HUES6 (cell line): ENCODE results near the gene ZBED5.
"Not testable (repeated sequence)": the region's sequence is repeated elsewhere in the genome, so short reads cannot be mapped to it uniquely, and the experiment has no call there.

Source experiments
- H3K27ac ChIP-seq: 2 replicates; pipeline ENCODE4 v1.7.0; 2013; ENCODE audit warnings: low read depth, mild to moderate bottlenecking, low read length, inconsistent platforms
- H3K27me3 ChIP-seq: 2 replicates; pipeline ENCODE4 v1.6.1; 2013; ENCODE audit warnings: low read length; ENCODE audit not compliant: control insufficient read depth, insufficient read depth
- H3K36me3 ChIP-seq: 2 replicates; pipeline ENCODE4 v1.6.1; 2013; ENCODE audit warnings: low read length; ENCODE audit not compliant: control insufficient read depth, insufficient read depth
- H3K4me1 ChIP-seq: 2 replicates; pipeline ENCODE4 v1.6.1; 2013; ENCODE audit warnings: low read length; ENCODE audit not compliant: control insufficient read depth, insufficient read depth
- H3K4me3 ChIP-seq: 2 replicates; pipeline ENCODE4 v1.5.1; 2013; ENCODE audit warnings: low read depth, low read length
- H3K9ac ChIP-seq: one replicate; pipeline ENCODE4 v1.6.1; 2013; ENCODE audit warnings: mild to moderate bottlenecking, low read length
- H3K9me3 ChIP-seq: 2 replicates; pipeline ENCODE4 v1.6.1; 2013; ENCODE audit warnings: low read depth, low read length; ENCODE audit not compliant: control insufficient read depth, insufficient read depth

ZBED5 gene

GRCh38 chr11:10894666-10895065 lies 36.8 kb upstream of the ZBED5 start:
- Histone ChIP-seq H3K4me1 (peaks cover 6% of the 10 kb centered on the region; the same call in 1 of the 2 replicates), H3K27ac (no peak overlapping the region), H3K9me3 (no peaks in the 10 kb centered on the region), H3K36me3 (no peaks in the 10 kb centered on the region), H3K4me3 (no peak overlapping the region), H3K9ac (no peak overlapping the region), H3K27me3 (no peaks in the 10 kb centered on the region)

- no peak overlapping the region for H3K4me3 ChIP-seq
- no peaks in the 10 kb centered on the region for H3K9me3 ChIP-seq
- H3K4me1 ChIP-seq: no peaks in the 10 kb centered on the region
- H3K36me3 ChIP-seq: no peaks in the 10 kb centered on the region
- H3K27me3 ChIP-seq: no peaks in the 10 kb centered on the region
- H3K27ac ChIP-seq: no peak overlapping the region
- H3K9ac ChIP-seq: no peak overlapping the region
These were observed 35.9 kb upstream of the ZBED5 start for GRCh38 chr11:10893714-10894151.

GRCh38 chr11:10892250-10892649 lies 34.4 kb upstream of the ZBED5 start:
- Histone ChIP-seq H3K27me3 (no peaks in the 10 kb centered on the region), H3K4me1 (no peaks in the 10 kb centered on the region), H3K4me3 (no peak overlapping the region), H3K27ac (no peak overlapping the region), H3K36me3 (no peaks in the 10 kb centered on the region), H3K9me3 (no peaks in the 10 kb centered on the region), H3K9ac (no peak overlapping the region)

DNA sequence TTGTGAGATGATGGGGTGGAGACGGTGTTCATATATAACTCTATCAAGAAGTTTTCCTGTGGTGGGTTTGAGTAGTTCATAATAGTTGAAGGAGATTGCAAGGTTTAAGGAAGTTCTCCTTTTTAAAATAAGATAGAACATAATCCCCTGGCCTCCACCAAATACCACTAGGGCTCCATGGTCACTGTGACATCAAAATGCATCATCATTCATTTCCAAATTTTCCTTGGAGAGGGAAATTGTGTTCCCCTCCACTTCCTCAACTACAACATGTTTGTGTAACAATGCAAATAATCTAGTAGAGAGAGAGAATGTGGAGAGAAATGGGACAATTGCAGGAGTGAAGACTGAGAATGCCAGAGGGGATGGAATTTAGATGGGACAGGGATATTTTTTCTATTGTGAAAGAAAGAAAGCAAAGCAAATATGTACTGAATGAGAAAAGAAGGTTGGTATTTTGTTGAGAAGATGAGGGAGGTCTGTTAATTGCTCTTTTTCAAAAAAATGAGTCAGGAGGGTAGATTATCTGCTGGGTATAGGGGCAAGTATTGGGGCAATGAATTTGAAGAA lies 33.4 kb upstream of the ZBED5 start:
- Histone ChIP-seq H3K4me1 (no peaks in the 10 kb centered on the region), H3K4me3 (no peak overlapping the region), H3K9me3 (no peaks in the 10 kb centered on the region), H3K27ac (no peak overlapping the region), H3K27me3 (no peaks in the 10 kb centered on the region), H3K36me3 (no peaks in the 10 kb centered on the region), H3K9ac (no peak overlapping the region)

DNA sequence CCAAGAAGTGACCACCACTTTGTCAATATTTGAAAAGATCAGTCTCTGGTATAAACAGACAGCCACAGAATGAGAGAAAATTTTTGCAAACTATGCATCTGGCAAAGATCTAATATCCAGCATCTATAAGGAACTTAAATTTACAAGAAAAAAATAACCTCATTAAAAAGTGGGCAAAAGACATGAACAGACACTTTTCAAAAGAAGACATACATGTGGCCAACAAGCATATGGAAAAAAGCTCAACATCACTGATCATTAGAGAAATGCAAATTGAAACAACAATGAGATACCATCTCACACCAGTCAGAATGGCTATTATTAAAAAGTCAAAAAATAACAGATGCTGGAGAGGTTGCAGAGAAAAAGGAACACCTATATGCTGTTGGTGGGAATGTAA lies 32.2 kb upstream of the ZBED5 start:
- not testable (repeated sequence) for H3K4me1 ChIP-seq, H3K27me3 ChIP-seq, H3K4me3 ChIP-seq, H3K9ac ChIP-seq, H3K9me3 ChIP-seq, H3K27ac ChIP-seq, H3K36me3 ChIP-seq

DNA sequence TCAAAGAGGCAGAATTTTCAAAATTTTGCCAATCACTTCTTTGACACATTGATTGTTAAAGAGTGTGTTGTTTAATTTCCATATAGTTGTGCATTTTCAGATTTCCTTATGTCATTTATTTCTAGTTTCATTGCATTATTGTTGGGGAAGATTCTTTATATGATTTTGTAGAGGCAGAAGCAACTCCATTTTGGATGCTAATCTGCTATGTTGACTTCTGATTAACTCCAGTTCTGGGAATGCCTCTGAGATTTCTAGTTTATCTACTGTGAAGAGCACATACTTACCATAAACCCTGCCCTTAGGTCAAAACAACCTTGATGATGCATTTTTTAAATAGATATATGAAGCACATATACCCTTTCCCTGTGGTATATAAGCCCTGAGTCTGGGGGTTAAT lies 29.5 kb upstream of the ZBED5 start:
- Histone ChIP-seq H3K9ac (no peak overlapping the region), H3K4me3 (no peak overlapping the region), H3K27ac (no peak overlapping the region), H3K27me3 (no peaks in the 10 kb centered on the region), H3K4me1 (no peaks in the 10 kb centered on the region), H3K9me3 (peaks cover 14% of the 10 kb centered on the region; the same call in 1 of the 2 replicates), H3K36me3 (no peaks in the 10 kb centered on the region)

DNA sequence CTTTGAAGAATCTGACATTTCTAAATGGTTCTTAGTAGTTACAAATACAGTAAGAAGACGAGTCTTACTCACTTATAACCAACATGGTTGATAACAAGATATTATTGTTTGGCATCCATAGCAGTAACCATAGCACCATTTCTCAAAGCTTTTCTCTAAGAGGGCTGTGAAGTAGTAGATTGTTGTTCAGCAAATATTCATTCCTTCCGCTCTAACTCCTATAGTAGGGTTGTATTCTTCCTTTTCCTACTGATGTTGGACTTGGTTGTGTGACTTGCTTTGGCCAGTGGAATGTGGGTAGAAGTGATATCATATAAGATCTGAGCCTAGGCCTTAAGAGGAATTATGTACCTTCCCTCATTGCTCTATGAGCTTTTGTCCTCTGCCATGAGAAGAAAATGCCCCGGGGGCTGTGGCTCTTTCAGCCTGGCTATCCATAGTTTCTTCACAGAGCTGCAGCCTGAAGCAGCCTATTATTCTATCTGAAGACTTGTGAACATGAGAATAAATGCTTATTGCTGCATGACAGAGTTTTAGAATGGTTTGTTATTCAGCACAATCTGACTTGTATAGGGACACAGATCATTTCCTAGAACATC lies 28.9 kb upstream of the ZBED5 start:
- Histone ChIP-seq H3K27me3 (no peaks in the 10 kb centered on the region), H3K9me3 (peaks cover 14% of the 10 kb centered on the region; the same call in 1 of the 2 replicates), H3K27ac (no peak overlapping the region), H3K36me3 (no peaks in the 10 kb centered on the region), H3K9ac (no peak overlapping the region), H3K4me3 (no peak overlapping the region), H3K4me1 (no peaks in the 10 kb centered on the region)

GRCh38 chr11:10885703-10886363 lies 28.0 kb upstream of the ZBED5 start:
- Histone ChIP-seq H3K27me3 (no peaks in the 10 kb centered on the region), H3K4me3 (no peak overlapping the region), H3K36me3 (no peaks in the 10 kb centered on the region), H3K9me3 (peaks cover 14% of the 10 kb centered on the region; the same call in 1 of the 2 replicates), H3K27ac (no peak overlapping the region), H3K4me1 (no peaks in the 10 kb centered on the region), H3K9ac (no peak overlapping the region)

GRCh38 chr11:10884292-10884691 lies 26.4 kb upstream of the ZBED5 start:
- peaks cover 14% of the 10 kb centered on the region; the same call in 1 of the 2 replicates for H3K9me3 ChIP-seq
- H3K27ac ChIP-seq, H3K36me3 ChIP-seq, H3K27me3 ChIP-seq, H3K4me3 ChIP-seq, H3K9ac ChIP-seq, H3K4me1 ChIP-seq: not testable (repeated sequence)

GRCh38 chr11:10881892-10882291 lies 24.0 kb upstream of the ZBED5 start:
- no peaks in the 10 kb centered on the region for H3K4me1 ChIP-seq
- H3K27me3 ChIP-seq: no peaks in the 10 kb centered on the region
- H3K9ac ChIP-seq: no peak overlapping the region
- no peak overlapping the region for H3K4me3 ChIP-seq
- H3K27ac ChIP-seq: no peak overlapping the region
- peaks cover 14% of the 10 kb centered on the region; the same call in 1 of the 2 replicates for H3K9me3 ChIP-seq
- H3K36me3 ChIP-seq: no peaks in the 10 kb centered on the region

- Histone ChIP-seq H3K9ac (no peak overlapping the region), H3K9me3 (peaks cover 5% of the 10 kb centered on the region; the same call in 1 of the 2 replicates), H3K36me3 (no peaks in the 10 kb centered on the region), H3K27me3 (no peaks in the 10 kb centered on the region), H3K27ac (no peak overlapping the region), H3K4me1 (0 out of 2 replicates have a peak, but pooled peaks cover 3% of the 10 kb centered on the region), H3K4me3 (no peak overlapping the region)
These were observed 20.8 kb upstream of the ZBED5 start for GRCh38 chr11:10878408-10879214.
